Hindlimb muscle (tissue), 1 donor: ENCODE measurements around the gene RBM47. TPM values are rescaled to one million over a fixed set of nuclear protein-coding genes. Genes with fewer than 3 reads are reported as not detected.
A peak's percentile ranks its signal among the peaks of the same experiment; 100 is the strongest.
"Not testable (repeated sequence)": the region's sequence is repeated elsewhere in the genome, so short reads cannot be mapped to it uniquely, and the experiment has no call there.

Source experiments
- DNase-seq: peaks from one replicate; pipeline ENCODE4 v3.0.0-alpha.2; 2013
- polyA plus RNA-seq: library from polyadenylated mRNA; unstranded; fragments of 120-200 nt; gene quantifications from one replicate; pipeline ENCODE4 v1.2.1, GENCODE V29; 2013; ENCODE audit not compliant: insufficient read length

The RBM47 gene
- polyA plus RNA-seq, 1 donor: 2.4 TPM

DNA sequence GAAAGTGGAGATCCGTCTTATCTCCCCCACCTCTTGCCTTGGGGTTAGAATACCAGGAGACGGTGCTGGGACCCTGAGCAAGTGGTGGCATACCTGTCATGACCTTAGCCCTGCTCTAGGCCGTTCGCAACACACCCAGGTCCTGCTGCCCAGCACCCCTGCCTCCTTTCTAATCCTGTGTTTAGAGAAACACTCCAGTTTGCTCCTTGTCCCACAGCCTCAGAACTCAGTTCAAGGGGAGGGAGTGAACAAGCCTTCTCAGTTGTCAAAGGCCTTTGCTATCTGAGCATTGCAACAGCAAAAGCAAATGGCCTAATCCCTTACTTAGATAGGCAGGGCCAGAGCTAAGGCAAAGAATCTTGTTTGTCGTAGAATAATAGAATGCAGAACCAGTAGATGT is 226.6 kb downstream of the RBM47 start:
- DNase-seq: no peak

DNA sequence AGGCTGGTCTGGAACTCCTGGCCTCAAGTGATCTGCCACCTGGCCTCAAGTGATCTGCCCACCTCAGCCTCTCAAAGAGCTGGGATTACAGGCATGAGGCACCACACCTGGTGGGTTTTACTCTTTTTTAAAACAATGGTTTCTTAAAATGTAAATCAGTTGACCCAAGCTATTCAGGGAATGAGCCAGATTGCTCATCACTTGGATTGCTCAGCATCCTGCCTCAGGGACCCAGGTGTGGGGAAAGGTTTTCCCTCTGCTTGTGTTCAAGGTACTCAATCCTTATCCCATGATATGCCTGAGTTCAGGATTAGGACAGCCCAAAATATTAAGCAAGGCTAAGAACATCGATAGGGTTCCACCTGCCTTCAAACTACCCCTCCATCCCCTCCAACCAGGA is 227.1 kb downstream of the RBM47 start:
- DNase-seq: no peak

DNA sequence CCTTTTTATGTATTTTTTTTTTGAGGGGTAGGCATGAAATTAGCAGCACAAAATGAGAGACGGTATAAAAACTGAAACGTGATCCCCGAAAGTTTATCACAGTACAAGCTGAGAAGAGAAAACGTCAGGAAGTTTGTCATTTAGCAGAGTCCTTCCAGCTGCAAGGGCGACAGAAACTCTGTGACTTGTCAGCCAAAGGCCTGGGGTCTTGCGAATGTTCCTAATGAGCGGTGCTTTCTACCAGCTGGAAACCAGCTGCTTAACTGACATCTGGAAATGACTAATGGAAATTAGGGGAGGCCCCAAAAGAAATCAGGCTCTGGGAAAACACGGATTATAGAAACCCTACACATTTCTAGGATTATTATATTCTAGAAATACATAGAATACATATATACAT is 228.0 kb downstream of the RBM47 start:
- DNase-seq: peak; percentile 16

DNA sequence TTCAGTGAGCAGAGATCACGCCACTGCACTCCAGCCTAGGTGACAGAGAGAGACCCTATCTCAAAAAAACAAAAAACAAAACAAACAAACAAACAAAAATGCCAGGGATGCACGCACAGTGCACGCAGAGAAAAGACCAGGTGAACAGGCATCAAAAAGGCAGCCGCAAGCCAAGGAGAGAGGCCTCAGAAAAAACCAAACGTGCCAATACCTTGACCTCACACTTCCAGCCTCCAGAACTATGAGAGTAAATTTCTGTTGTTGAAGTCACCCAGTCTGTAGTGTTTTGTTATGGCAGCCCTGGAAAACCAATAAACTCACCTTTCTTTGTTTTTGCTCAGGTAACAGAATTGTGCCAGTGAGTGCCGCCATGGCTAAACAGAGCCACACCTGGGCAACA is 228.6 kb downstream of the RBM47 start:
- DNase-seq: no peak

DNA sequence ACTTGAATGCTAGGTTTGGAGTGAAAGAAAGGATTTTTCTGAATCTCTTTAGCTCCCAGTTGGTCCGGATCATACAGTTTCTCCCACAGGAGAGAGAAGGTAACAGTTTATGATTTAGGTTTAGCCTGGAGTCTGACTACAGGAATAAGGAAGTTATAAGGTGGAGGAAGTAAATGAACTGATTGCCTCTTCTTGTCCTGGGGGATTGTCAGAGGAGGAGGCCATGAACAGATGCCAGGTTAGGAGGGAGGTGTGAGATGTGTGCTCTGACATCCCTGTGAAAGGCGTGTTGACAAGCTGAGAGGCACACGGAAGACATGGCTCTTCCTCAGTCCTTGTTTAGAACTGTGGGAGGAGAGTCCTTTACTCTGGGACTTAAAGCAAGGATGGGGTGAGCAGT is 230.1 kb downstream of the RBM47 start:
- DNase-seq: no peak

DNA sequence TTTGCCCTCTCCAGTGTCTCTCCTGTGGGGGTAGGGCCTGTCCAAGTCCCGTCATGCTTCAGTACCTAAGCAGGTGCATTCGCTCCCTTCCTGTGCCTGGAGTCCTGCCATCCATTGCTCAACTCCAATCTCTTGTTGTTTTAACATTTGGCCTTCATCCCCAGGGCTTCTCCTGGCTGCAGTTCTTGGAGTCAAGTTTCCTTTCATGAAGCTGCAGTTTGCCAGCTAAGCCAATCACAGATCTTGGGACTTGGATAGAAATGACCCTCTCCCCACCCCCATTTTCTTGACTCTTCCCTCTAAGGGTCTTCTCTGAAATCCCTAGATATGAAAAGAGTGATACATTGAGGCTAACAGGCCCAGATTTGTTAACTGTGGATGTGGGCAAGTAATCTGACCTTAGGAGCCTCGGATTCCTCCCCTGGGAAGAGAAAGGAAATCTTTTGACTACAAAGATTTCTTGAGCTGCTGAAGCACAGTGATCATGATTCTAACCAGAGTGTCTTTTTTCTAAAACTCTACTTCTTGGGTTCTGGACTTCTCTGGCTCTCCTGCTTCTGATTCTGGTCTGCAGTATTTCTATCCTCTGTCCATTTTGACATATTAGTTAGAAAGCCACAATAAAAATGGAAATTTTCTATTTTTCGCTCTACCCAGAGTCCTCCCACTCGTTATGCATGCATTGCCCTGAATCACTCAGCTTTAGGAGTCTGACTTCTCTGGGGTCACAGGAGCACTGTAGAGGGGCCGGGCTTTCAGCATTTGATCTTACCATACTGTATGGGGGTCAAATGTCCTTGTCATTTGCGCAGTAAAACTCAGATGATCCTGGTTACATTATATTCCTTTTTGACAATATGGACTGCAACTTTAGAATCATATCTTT is 233.5 kb downstream of the RBM47 start:
- peak; percentile 6 for DNase-seq

DNA sequence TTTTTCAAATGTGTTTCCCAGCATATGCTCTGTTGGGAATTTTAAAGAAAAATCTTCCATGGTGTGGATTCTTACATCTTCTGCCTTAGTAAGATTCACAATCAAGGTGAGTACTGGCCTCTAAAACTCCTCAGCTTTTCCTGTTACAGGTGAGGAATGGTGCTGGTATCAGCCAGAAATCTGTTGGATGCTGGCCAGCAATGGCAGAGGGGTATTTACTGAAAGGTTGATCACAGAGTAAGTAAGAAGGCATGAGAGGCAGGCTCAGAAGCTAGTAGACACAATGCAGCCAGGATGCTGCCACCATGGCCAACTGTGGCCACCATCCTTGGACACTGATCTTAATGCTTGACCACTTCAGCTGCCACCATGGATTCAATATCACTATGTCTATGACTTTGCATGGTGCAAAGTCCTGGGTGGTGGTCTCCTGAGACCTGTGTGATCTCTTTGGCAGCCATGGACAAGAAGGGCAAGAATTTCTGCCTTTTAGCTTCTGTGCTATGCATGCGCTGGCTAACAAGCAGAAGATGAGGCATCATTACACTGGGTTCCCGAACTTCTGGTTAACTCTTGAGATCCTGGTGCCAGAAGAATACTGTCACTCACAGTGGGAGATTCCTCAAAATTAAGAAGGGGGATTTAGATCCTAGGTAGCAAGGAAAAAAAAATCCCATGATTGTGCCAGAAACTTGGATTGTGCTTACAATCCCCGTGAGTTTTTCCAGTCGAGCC is 234.3 kb downstream of the RBM47 start:
- DNase-seq: no peak

DNA sequence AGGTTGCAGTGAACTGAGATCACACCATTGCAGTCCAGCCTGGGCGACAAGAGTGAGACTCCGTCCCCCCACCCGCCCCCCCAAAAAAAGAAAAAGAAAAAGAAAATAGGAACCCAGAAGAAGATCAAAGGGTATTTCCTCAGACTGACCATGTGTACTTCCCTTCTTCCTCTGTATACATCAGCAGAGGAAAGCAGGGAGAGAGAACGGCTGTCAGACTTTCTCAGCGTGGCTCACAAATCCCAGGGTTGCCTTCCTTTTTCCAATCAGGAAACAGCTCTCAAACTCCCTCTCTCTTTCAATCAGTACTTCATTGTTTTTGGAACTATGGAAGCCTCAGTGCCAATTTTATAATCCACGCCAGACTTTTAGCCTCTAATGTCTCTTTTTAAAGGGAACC is 235.4 kb downstream of the RBM47 start:
- DNase-seq: no peak

DNA sequence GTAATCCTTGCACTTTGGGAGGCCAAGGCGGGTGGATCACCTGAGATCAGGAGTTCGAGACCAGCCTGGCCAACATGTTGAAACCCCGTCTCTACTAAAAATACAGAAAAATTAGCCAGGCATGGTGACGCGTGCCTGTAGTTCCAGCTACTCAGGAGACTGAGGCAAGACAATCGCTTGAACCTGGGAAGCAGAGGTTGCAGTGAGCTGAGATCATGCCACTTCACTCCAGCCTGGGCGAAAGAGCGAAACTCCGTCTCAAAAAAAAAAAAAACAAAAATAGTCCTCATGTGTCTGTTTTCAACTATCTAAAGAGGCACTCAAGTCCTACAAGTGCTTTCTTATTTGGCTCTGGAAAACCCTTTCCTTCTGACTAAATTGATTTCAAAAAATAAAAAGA is 237.4 kb downstream of the RBM47 start:
- not testable (repeated sequence) for DNase-seq

DNA sequence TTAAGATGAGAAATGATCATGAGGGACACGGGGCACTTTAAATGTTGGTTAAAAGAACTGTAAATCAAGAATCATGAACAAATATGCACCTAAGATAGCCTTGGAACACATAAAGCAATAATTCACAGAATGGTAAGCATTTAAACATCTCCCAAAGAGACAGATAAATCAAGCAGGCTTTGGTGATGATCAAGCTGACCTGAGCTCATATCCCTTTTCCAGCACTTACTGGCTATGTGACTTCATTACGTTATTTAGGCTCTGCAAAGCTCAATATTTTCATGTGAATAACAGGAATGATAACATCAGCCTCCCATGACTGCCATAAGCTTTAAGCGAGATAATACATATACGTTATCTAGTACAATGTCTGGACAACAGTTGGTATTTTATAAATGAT is 239.7 kb downstream of the RBM47 start:
- no peak for DNase-seq

DNA sequence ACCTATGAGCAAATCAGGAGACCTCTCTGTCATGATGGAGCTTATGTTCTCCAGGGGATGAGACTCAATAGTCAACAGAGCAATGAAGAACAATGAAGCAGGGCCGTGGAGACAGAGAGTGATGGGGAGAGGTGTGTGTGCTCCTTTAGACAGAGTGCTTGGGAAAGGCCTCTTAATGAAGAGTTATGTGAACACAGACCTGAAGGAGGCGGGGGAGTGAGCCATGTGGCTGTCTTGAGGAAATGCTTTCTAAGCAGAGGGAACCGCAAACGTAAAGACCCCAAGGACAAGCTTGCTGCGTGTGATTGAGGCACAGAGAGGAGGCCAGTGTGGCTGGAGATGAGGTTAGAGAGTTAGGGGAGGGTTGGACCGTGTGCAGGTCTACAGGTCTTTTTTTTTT is 241.4 kb downstream of the RBM47 start:
- no peak for DNase-seq

DNA sequence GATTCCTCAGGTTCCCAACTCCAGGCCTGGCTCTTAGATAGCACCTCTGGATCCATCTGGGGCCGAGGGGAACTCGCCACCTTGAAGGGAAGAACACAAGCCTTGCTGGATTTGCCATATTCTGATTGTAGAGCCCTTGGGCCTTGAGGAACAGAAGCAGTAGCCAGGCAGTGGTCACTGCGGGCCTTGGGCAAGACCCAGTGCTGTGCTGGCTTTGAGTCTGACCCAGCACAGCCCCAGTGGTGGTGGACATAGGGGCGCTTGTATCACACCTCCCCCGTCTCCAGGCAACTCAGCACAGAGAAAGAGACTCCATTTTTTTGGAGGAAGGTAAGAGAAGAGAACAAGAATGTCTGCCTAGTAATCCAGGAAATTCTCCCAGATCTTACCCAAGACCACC is 249.0 kb downstream of the RBM47 start:
- DNase-seq: no peak

DNA sequence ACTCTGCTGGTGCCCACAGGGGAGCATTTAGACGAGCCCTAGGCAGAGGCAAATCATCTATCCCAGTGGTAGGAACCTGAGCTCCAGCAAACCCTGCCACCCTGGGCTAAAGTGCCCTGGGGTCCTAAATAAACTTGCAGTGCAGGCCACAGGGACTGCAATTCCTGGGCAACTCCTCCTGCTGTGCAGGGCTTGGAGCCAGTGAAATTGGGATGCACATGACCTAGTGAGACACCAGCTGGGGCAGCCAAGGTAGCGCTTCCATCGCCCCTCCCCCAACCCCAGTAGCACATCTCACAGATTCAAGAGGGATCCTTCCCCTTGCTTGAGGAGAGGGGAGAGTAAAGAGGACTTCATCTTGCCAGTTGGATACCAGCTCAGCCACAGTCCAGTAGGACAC is 250.4 kb downstream of the RBM47 start:
- DNase-seq: no peak

DNA sequence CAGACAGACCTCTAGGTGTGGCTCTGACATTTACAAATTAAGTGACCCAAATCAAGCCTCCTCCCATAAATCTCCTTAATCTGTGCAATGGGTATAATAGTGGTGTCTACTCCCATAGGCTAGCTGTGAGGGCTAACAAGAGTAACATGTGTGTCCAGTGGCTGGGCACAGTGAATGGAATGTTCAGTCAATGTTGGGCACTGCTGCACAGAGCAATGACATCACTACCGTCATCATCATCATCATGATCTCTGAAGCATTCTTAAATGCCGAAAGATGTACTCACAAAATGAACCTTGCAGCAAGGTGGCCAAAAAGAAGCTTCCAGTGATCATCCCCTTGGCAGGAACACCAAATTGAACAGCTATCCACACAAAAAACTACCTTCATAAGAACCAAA is 251.0 kb downstream of the RBM47 start:
- DNase-seq: no peak

DNA sequence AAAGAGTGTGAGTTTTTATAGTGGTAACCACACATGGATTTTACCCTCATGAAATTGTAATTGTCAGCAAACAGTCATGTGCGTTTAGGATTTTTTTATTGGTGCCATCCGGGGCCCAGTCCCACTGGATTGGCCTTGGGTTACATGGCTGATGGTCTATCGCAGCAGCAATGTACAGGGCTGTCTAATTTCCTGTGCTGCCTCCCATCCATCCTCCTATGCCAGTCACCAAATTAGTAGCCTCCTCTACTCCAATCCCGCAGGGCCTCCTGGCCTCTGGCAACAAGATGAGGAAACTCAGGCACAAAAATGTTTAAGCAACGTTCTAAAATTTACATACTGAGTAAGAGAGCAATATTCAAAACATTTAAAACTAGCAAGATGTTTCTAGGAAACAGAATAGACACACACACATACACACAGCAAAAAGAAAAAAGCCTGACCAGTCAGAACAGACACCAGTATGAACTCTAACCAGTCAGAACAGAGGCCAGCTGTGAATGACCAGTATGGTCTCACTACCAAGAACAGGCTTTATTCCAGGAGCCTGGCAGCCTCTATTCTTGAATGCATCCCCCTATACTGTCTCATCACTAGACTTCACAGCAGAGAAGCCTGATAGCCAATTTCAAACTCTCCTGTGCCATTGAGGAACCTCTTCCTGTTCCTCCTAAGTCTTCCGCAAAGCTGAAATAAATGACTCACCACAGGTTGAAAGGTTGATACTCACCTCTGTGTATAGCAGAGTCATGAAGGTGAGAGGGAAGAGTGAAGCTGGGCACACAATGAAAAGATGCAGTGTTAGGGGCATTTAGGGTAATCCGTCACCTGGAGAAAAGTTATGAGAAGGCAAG is 251.9 kb downstream of the RBM47 start:
- no peak for DNase-seq

DNA sequence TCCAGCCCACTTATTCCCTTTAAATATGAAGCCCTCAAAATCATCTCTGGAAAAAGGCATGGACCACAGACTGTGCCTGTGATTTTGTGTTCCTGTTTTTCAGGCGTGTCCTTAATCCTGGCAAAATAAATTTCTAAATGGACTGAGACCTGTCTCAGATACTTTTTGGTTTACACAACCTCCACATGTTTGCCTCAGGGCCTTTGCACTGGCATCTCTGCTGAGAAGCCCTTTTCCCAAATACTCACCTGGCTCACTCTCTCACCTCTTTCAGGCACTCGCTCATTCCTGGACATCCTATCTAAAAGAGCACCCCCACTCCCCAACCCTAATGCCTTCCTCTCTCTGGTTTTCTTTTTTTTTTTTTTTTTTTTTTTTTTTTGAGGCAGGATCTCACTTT is 254.0 kb downstream of the RBM47 start:
- DNase-seq: no peak

DNA sequence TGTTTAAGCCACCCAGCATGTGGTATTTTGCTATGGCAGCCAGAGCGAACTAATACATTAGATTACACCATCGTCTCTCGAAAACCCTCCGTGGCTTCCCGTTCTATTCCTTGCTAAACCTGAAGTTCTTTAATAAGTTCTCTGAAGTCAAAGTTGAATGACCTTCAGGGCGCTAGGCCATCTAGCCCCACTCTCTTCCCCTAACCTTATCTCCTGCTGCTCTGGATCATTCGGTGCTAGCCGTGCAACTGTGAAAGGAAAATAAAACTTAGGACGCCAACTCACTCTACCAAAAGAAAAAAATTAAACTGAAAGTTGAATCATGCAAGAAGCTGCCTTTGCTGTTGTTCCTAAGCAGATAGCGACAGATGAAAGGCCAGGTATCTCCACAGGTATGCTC is 254.6 kb downstream of the RBM47 start:
- no peak for DNase-seq

DNA sequence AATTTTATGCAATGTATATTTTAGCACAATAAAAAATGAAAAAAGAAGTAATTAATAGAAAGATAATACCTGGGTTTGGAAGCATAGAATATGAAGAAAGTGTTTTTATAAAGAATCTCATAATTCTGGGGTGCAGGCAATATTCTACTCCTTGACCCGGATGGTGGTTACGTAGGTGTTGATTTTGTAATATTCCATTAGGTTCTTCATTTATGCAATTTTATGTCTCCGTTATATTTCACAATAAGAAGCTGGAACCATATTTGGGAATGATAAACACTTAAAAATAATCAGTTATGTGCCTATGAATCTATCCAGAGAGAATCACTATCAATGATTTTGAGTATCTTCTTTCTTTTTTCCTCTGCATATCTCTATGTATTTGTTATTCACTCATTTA is 256.0 kb downstream of the RBM47 start:
- DNase-seq: no peak

Other genes starting within 250 kb of the RBM47 start
- 0.66 TPM for gene NSUN7, start 120.1 kb upstream of the RBM47 start, polyA plus RNA-seq